Measurements from ENCODE around the gene CTNND1. TPM values are rescaled to one million over a fixed set of nuclear protein-coding genes. Genes with fewer than 3 reads are reported as not detected.

CTNND1 gene
- total and polyA plus RNA-seq, 10 of the 15 experiments (the other 5 are each of a cell fraction or from before 2014, with no cell fraction given) = 4.7 to 70.0 (median 30.0) TPM

- TF ChIP-seq HDAC6 (IDR thresholded peaks at IDR 0.05; ENCODE audit: unreplicated experiment) (no peak), FOXK2 (IDR thresholded peaks at IDR 0.05) (no peak), ZBED1 (IDR thresholded peaks at IDR 0.05; ENCODE audit: borderline replicate concordance) (peak; percentile 82; the same call in 1 of the 2 replicates), E2F4 (IDR thresholded peaks at IDR 0.05; ENCODE audit: low read depth, low read length) (no peak), ATF3 (IDR thresholded peaks at IDR 0.05; ENCODE audit: borderline replicate concordance, extremely low read depth, low read depth, low read length) (no peak), POLR2AphosphoS2 (IDR thresholded peaks at IDR 0.05; ENCODE audit: low read depth, low read length) (no peak), GABPA (IDR thresholded peaks at IDR 0.05; ENCODE audit: low read depth) (peak; percentile 71), IRF5 (IDR thresholded peaks at IDR 0.05; ENCODE audit: borderline replicate concordance) (peak; percentile 64; the same call in 1 of the 2 replicates), YY1 (IDR thresholded peaks at IDR 0.05; ENCODE audit: low read depth, low read length) (no peak), SREBF2 (IDR thresholded peaks at IDR 0.05; ENCODE audit: low read length) (no peak), ATF2 (IDR thresholded peaks at IDR 0.05; ENCODE audit: low read length) (peak; percentile 99), NRF1 (conservative IDR thresholded peaks at IDR 0.05; ENCODE audit: low read depth, low read length) (peak; percentile 59), TBL1XR1 (IDR thresholded peaks at IDR 0.05; ENCODE audit: low read depth, low read length) (peak; percentile 84), IKZF1 (conservative IDR thresholded peaks at IDR 0.05) (peak; percentile 67), SKIL (IDR thresholded peaks at IDR 0.05; ENCODE audit: low read depth, poor library complexity, severe bottlenecking) (peak; percentile 98), CBFB (IDR thresholded peaks at IDR 0.05; ENCODE audit: low read depth) (peak; percentile 89; the same call in 1 of the 2 replicates), TCF7 (IDR thresholded peaks at IDR 0.05; ENCODE audit: borderline replicate concordance) (0 out of 2 replicates have a peak, but pooled peaks have one; percentile 27), BHLHE40 (IDR thresholded peaks at IDR 0.05; ENCODE audit: borderline replicate concordance in 1 of 2, low read depth in 2 of 2, low read length in 1 of 2) (peak; percentile 71 to 74), MXI1 (IDR thresholded peaks at IDR 0.05; ENCODE audit: low read depth, low read length) (peak; percentile 68; the same call in 1 of the 2 replicates), TCF3 (IDR thresholded peaks at IDR 0.05; ENCODE audit: borderline replicate concordance, insufficient read depth, low read depth, low read length) (no peak), ZBTB11 (CRISPR knock-in tag; IDR thresholded peaks at IDR 0.05) (no peak)
Measured at GRCh38 chr11:57792060-57792541, 30.5 kb downstream of the CTNND1 start (continued).

All from GM12878 (cell line).